Bronchial epithelial cell (primary cell): Measurements from ENCODE around the gene KL. TPM values are rescaled to one million over a fixed set of nuclear protein-coding genes. Genes with fewer than 3 reads are reported as not detected.
A peak's percentile ranks its signal among the peaks of the same experiment; 100 is the strongest.

Source experiments
- DNase-seq: peaks from one replicate; pipeline ENCODE4 v3.0.0-alpha.2; 2010; ENCODE audit warnings: low read depth
- FAIRE-seq: peaks from 2 replicates; lab custom pipeline; 2011; peaks lifted over from hg19 to GRCh38; lab: Jason Lieb, UNC
- H3K27me3 ChIP-seq: 2 replicates; pipeline ENCODE4 v1.5.1; 2011; ENCODE audit warnings: low read length; ENCODE audit not compliant: control insufficient read depth, insufficient read depth
- H3K36me3 ChIP-seq: 2 replicates; pipeline ENCODE4 v1.5.1; 2011; ENCODE audit warnings: low read length; ENCODE audit not compliant: control insufficient read depth, insufficient read depth
- H3K4me3 ChIP-seq: 2 replicates; pipeline ENCODE4 v1.5.1; 2011; ENCODE audit warnings: mild to moderate bottlenecking, low read depth, low read length, control low read depth
- CTCF ChIP-seq: IDR thresholded peaks from 2 replicates; pipeline ENCODE4 v1.5.1; 2011; ENCODE audit warnings: mild to moderate bottlenecking, moderate library complexity, low read length, control low read depth, inconsistent platforms; ENCODE audit not compliant: insufficient read depth, severe bottlenecking
- total RNA-seq: library from RNA; depleted of rRNA; stranded (reverse); fragments of >200 nt; gene quantifications from 2 replicates; pipeline ENCODE4 v1.2.1, GENCODE V29; 2014

The KL gene
- total RNA-seq, 1 donor from 2014 or later: not detected

GRCh38 chr13:33040090-33040489 lies 23.9 kb downstream of the KL start:
- FAIRE-seq (no peak), DNase-seq (no peak)
- TF ChIP-seq CTCF: no peak
- H3K27me3 ChIP-seq: peaks cover 3% of the 10 kb centered on the region
- H3K4me3 ChIP-seq: no peak overlapping the region
- no peaks in the 10 kb centered on the region for H3K36me3 ChIP-seq

GRCh38 chr13:33045851-33046592 lies 29.8 kb downstream of the KL start:
- TF ChIP-seq CTCF: no peak
- FAIRE-seq (no peak), DNase-seq (no peak)

GRCh38 chr13:33050161-33050560 lies 33.9 kb downstream of the KL start:
- Histone ChIP-seq H3K4me3 (no peak overlapping the region), H3K36me3 (no peaks in the 10 kb centered on the region), H3K27me3 (peaks cover 1% of the 10 kb centered on the region)
- TF ChIP-seq CTCF: no peak
- FAIRE-seq (no peak), DNase-seq (peak; percentile 35)

More at GRCh38 chr13:33045851-33046592, 29.8 kb downstream of the KL start:
- no peak overlapping the region for H3K4me3 ChIP-seq
- no peaks in the 10 kb centered on the region for H3K36me3 ChIP-seq
- H3K27me3 ChIP-seq: no peaks in the 10 kb centered on the region

GRCh38 chr13:33051632-33052031 lies 35.4 kb downstream of the KL start:
- H3K27me3 ChIP-seq: peaks cover 1% of the 10 kb centered on the region
- no peaks in the 10 kb centered on the region for H3K36me3 ChIP-seq
- FAIRE-seq (no peak), DNase-seq (no peak)
- TF ChIP-seq CTCF: no peak
- no peak overlapping the region for H3K4me3 ChIP-seq

- H3K4me3 ChIP-seq: no peak overlapping the region
Observed at GRCh38 chr13:33052506-33053280, 36.5 kb downstream of the KL start.

More at GRCh38 chr13:33052506-33053280, 36.5 kb downstream of the KL start:
- DNase-seq: no peak
- TF ChIP-seq CTCF: no peak
- FAIRE-seq: no peak
- Histone ChIP-seq H3K36me3 (no peaks in the 10 kb centered on the region), H3K27me3 (peaks cover 1% of the 10 kb centered on the region)
